Liver (tissue), 9 donors: ENCODE results near the gene ELP5. TPM values are rescaled to one million over a fixed set of nuclear protein-coding genes. Genes with fewer than 3 reads are reported as not detected.

Experiments
- DNase-seq: peaks from one replicate; pipeline ENCODE4 v3.0.0-alpha.2; 2017; ENCODE audit warnings: low spot score
- H3K27ac ChIP-seq, 2 donors: one replicate each; pipeline ENCODE4 v1.7.0; 2013; ENCODE audit warnings: inconsistent platforms in 2 of 2, low read length in 2 of 2, control low read depth in 1 of 2, low read depth in 1 of 2, mild to moderate bottlenecking in 1 of 2
- H3K27me3 ChIP-seq, 4 donors: one replicate each; pipeline versions ENCODE4 v1.6.1 to v1.7.0; 2013; ENCODE audit warnings: low read length in 3 of 4, inconsistent platforms in 1 of 4, mild to moderate bottlenecking in 1 of 4, moderate library complexity in 1 of 4; ENCODE audit not compliant: control insufficient read depth in 4 of 4, insufficient read depth in 4 of 4
- H3K36me3 ChIP-seq, 4 donors: one replicate each; pipeline versions ENCODE4 v1.6.1 to v1.7.0; 2013; ENCODE audit warnings: low read length in 3 of 4, mild to moderate bottlenecking in 3 of 4, low read depth in 1 of 4, moderate library complexity in 1 of 4; ENCODE audit not compliant: control insufficient read depth in 4 of 4, insufficient read depth in 3 of 4
- H3K4me1 ChIP-seq, 4 donors: one replicate each; pipeline versions ENCODE4 v1.6.1 to v1.7.0; 2013; ENCODE audit warnings: low read length in 3 of 4, mild to moderate bottlenecking in 3 of 4, moderate library complexity in 1 of 4; ENCODE audit not compliant: control insufficient read depth in 4 of 4, insufficient read depth in 4 of 4
- H3K4me3 ChIP-seq, 3 donors: one replicate each; pipeline versions ENCODE4 v1.6.1 to v1.7.0; 2013; ENCODE audit warnings: low read length in 3 of 3, control low read depth in 1 of 3, low read depth in 1 of 3, mild to moderate bottlenecking in 1 of 3
- H3K9ac ChIP-seq, 2 donors: one replicate each; pipeline ENCODE4 v1.7.0; 2013; ENCODE audit warnings: low read length in 2 of 2, mild to moderate bottlenecking in 2 of 2, moderate library complexity in 2 of 2, control low read depth in 1 of 2, low read depth in 1 of 2
- H3K9me3 ChIP-seq, 4 donors: one replicate each; pipeline versions ENCODE4 v1.6.1 to v1.7.0; 2013; ENCODE audit warnings: low read length in 3 of 4; ENCODE audit not compliant: control insufficient read depth in 4 of 4
- ATF3 ChIP-seq: IDR thresholded peaks from 2 replicates; pipeline ENCODE4 v1.6.1; 2016; ENCODE audit warnings: antibody characterized with exemption
- EGR1 ChIP-seq, 2 donors: IDR thresholded peaks; 2 replicates each; pipeline ENCODE4 v1.6.1; 2016 to 2018; ENCODE audit warnings: antibody characterized with exemption in 2 of 2, low read depth in 2 of 2
- FOXA1 ChIP-seq: IDR thresholded peaks from 2 replicates; pipeline ENCODE4 v1.6.1; 2016; ENCODE audit warnings: antibody characterized with exemption
- FOXA2 ChIP-seq: IDR thresholded peaks from 2 replicates; pipeline ENCODE4 v1.6.1; 2016; ENCODE audit warnings: antibody characterized with exemption
- GABPA ChIP-seq, 2 donors: IDR thresholded peaks in 1 of 2; conservative IDR thresholded peaks in 1 of 2; 2 replicates each; pipeline ENCODE4 v1.6.1; 2016; ENCODE audit warnings: antibody characterized with exemption in 2 of 2, mild to moderate bottlenecking in 1 of 2, moderate library complexity in 1 of 2
- HNF4A ChIP-seq, 2 donors: conservative IDR thresholded peaks; 2 replicates each; pipeline ENCODE4 v1.6.1; 2016; ENCODE audit warnings: antibody characterized with exemption in 2 of 2, mild to moderate bottlenecking in 2 of 2
- HNF4G ChIP-seq: IDR thresholded peaks from 2 replicates; pipeline ENCODE4 v1.6.1; 2016; ENCODE audit warnings: antibody characterized with exemption
- JUND ChIP-seq, 2 donors: IDR thresholded peaks; 2 replicates each; pipeline ENCODE4 v1.6.1; 2016; ENCODE audit warnings: antibody characterized with exemption in 2 of 2
- MAX ChIP-seq: IDR thresholded peaks from 2 replicates; pipeline ENCODE4 v1.6.1; 2016; ENCODE audit warnings: antibody characterized with exemption
- NR2F2 ChIP-seq: IDR thresholded peaks from 2 replicates; pipeline ENCODE4 v1.6.1; 2016; ENCODE audit warnings: antibody characterized with exemption
- RAD21 ChIP-seq, 2 donors: IDR thresholded peaks; 2 replicates each; pipeline ENCODE4 v1.6.1; 2016; ENCODE audit warnings: antibody characterized with exemption in 2 of 2, mild to moderate bottlenecking in 2 of 2
- RXRA ChIP-seq, 2 donors: IDR thresholded peaks; 2 replicates each; pipeline ENCODE4 v1.6.1; 2017 to 2018; ENCODE audit warnings: antibody characterized with exemption in 2 of 2, mild to moderate bottlenecking in 1 of 2
- TAF1 ChIP-seq: conservative IDR thresholded peaks from 2 replicates; pipeline ENCODE4 v1.6.1; 2016; ENCODE audit warnings: antibody characterized with exemption, mild to moderate bottlenecking
- YY1 ChIP-seq: IDR thresholded peaks from 2 replicates; pipeline ENCODE4 v1.6.1; 2016; ENCODE audit warnings: antibody characterized with exemption, mild to moderate bottlenecking
- ZBTB33 ChIP-seq: IDR thresholded peaks from 2 replicates; pipeline ENCODE4 v1.6.1; 2016; ENCODE audit warnings: antibody characterized with exemption
- WGBS: extraction: QIAGEN DNeasy Blood & Tissue Kit; methylation state at CpG from one replicate; pipeline ENCODE4 v1.1.7; 2013; 5-methylcytosine and 5-hydroxymethylcytosine counted together
- polyA plus RNA-seq, 2 donors: library from polyadenylated mRNA; stranded (reverse) in 1 of 2; unstranded in 1 of 2; fragments of 200-250 nt in 1 of 2; fragments of >200 nt in 1 of 2; fragmentation: Nextera tagmentation in 1 of 2; extraction: Ambion mirVana in 1 of 2; gene quantifications; one replicate each; pipeline versions ENCODE4 v1.2.1 to v1.2.3, GENCODE V29; 2013 to 2015
- total RNA-seq, 2 donors: library from RNA; depleted of rRNA; stranded (reverse); fragments of >200 nt; gene quantifications; one replicate each; pipeline ENCODE4 v1.2.3, GENCODE V29; 2014
- donor health status: healthy.
- donor health status: healthy.
- donor health status: healthy.
- donor health status: healthy.
- donor health status: healthy.

ELP5 gene
- total and polyA plus RNA-seq, 4 donors: 19.3 to 38.4 (median 26.6) TPM

GRCh38 chr17:7261379-7262191 lies 9.6 kb downstream of the ELP5 start:
- TF ChIP-seq JUND (IDR thresholded peaks at IDR 0.05) (no peak), HNF4A (conservative IDR thresholded peaks at IDR 0.05) (no peak), ATF3 (no peak), TAF1 (no peak), MAX (no peak), FOXA2 (no peak), YY1 (no peak), NR2F2 (no peak), EGR1 (IDR thresholded peaks at IDR 0.05; ENCODE audit: low read depth in 2 of 2) (no peak), ZBTB33 (no peak), HNF4G (no peak), RXRA (IDR thresholded peaks at IDR 0.05) (no peak), FOXA1 (no peak), RAD21 (IDR thresholded peaks at IDR 0.05) (no peak), GABPA (IDR thresholded peaks at IDR 0.05 in 1 of 2, conservative IDR thresholded peaks at IDR 0.05 in 1 of 2) (no peak)
- H3K36me3 ChIP-seq: peaks cover 0 to 3% (median 3%) of the 10 kb centered on the region in 4 donors
- peak; percentile 40 for DNase-seq
- peak overlapping the region in 1 of 2 donors; percentile 46 for H3K9ac ChIP-seq
- H3K4me1 ChIP-seq: peaks cover 13 to 53% (median 32%) of the 10 kb centered on the region in 4 donors
- 15% methylated on average over 71 of the region's 71 CpGs for WGBS
- H3K9me3 ChIP-seq: no peaks in the 10 kb centered on the region
- peak overlapping the region; percentile 83 to 87 for H3K27ac ChIP-seq
- peak overlapping the region; percentile 63 to 68 (median 65) for H3K4me3 ChIP-seq
- no peaks in the 10 kb centered on the region for H3K27me3 ChIP-seq

GRCh38 chr17:7262192-7262934 lies 10.3 kb downstream of the ELP5 start, which contains the start of gene CLDN7:
CLDN7 (minus strand) TSS chr17:7262478; CDS start chr17:7262043, 435 bp downstream.
- H3K27ac ChIP-seq: peak within 1 kb of the TSS; percentile 83 to 87
- no peaks in the 10 kb centered on the region for H3K36me3 ChIP-seq
- peak; percentile 33 for DNase-seq
- peaks cover 13 to 53% (median 31%) of the 10 kb centered on the region in 4 donors for H3K4me1 ChIP-seq
- TF ChIP-seq GABPA (IDR thresholded peaks at IDR 0.05 in 1 of 2, conservative IDR thresholded peaks at IDR 0.05 in 1 of 2) (peak in 1 of 2 donors; percentile 15), RXRA (IDR thresholded peaks at IDR 0.05) (no peak)
- 13% methylated on average over 64 of the region's 64 CpGs for WGBS
- H3K27me3 ChIP-seq: no peaks in the 10 kb centered on the region
- peak within 1 kb of the TSS; percentile 63 to 68 (median 65) for H3K4me3 ChIP-seq
- H3K9ac ChIP-seq: peak within 1 kb of the TSS in 1 of 2 donors; percentile 46
- H3K9me3 ChIP-seq: no peaks in the 10 kb centered on the region
